IMR-90 (cell line): ENCODE measurements around the gene PLA2G2E.

Experiments used
- BHLHE40 ChIP-seq: fragments of 150-350 bp; IDR thresholded peaks from 2 replicates; pipeline ENCODE4 v1.6.1; 2016; ENCODE audit warnings: mild to moderate bottlenecking, low read depth, low read length
- CEBPB ChIP-seq: IDR thresholded peaks from 2 replicates; pipeline ENCODE4 v1.6.1; 2012; ENCODE audit warnings: low read depth, low read length, improper control_type of control experiment
- FOS ChIP-seq: fragments of 150-350 bp; IDR thresholded peaks from 2 replicates; pipeline ENCODE4 v1.6.1; 2016; ENCODE audit warnings: low read depth, low read length
- MAFK ChIP-seq: IDR thresholded peaks from 2 replicates; pipeline ENCODE4 v1.6.1; 2012; ENCODE audit warnings: low read depth, low read length, improper control_type of control experiment
- MAZ ChIP-seq: IDR thresholded peaks from 2 replicates; pipeline ENCODE4 v1.6.1; 2012; ENCODE audit warnings: low read depth, mild to moderate bottlenecking, low read length, improper control_type of control experiment, moderate library complexity, borderline replicate concordance
- POLR2A ChIP-seq: IDR thresholded peaks from 2 replicates; pipeline ENCODE4 v1.6.1; 2012; ENCODE audit warnings: mild to moderate bottlenecking, low read depth, low read length
- RAD21 ChIP-seq: IDR thresholded peaks from 2 replicates; pipeline ENCODE4 v1.6.1; 2012; ENCODE audit warnings: low read length, improper control_type of control experiment
- RCOR1 ChIP-seq: IDR thresholded peaks from 2 replicates; pipeline ENCODE4 v1.6.1; 2012; ENCODE audit warnings: mild to moderate bottlenecking, low read length, improper control_type of control experiment; ENCODE audit not compliant: insufficient replicate concordance
- RFX5 ChIP-seq: IDR thresholded peaks from 2 replicates; pipeline ENCODE4 v1.8.0; 2012; ENCODE audit warnings: low read depth, mild to moderate bottlenecking, low read length, moderate library complexity
- SMC3 ChIP-seq: fragments of 150-350 bp; IDR thresholded peaks from 2 replicates; pipeline ENCODE4 v1.6.1; 2016; ENCODE audit warnings: low read depth, mild to moderate bottlenecking, antibody characterized with exemption, low read length, moderate library complexity
- TF ChIP-seq, protein P1 (sequence below): conservative IDR thresholded peaks from 2 replicates; pipeline ENCODE4 v1.5.1; 2012; ENCODE audit warnings: mild to moderate bottlenecking, low read depth, low read length, improper control_type of control experiment
- TF ChIP-seq, protein P2 (sequence below): fragments of 150-350 bp; IDR thresholded peaks from 2 replicates; pipeline ENCODE4 v1.6.1; 2016; ENCODE audit warnings: low read depth, mild to moderate bottlenecking, low read length, moderate library complexity, borderline replicate concordance
- TF ChIP-seq, protein P3 (sequence below): fragments of 150-350 bp; IDR thresholded peaks from 2 replicates; pipeline ENCODE4 v1.6.1; 2017; ENCODE audit warnings: mild to moderate bottlenecking, antibody characterized with exemption, low read length, low read depth

DNA sequence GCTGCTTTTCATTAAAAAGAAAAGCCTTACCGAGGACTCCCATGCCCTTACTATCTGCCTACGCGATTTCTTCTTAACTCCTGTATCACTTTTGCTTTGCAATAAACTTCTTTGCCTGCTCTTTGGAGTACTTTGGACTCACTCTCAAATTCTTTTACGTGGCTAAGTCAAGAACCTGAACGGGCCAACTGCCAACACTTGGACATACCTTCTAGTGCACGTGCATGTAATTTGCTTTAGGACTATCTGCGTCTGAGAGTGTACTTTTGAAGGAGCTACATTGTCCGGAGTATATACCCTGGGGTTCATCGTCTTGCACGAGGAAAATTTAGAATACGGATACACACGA is 44.8 kb downstream of the PLA2G2E start:
- TF ChIP-seq, protein P1, sequence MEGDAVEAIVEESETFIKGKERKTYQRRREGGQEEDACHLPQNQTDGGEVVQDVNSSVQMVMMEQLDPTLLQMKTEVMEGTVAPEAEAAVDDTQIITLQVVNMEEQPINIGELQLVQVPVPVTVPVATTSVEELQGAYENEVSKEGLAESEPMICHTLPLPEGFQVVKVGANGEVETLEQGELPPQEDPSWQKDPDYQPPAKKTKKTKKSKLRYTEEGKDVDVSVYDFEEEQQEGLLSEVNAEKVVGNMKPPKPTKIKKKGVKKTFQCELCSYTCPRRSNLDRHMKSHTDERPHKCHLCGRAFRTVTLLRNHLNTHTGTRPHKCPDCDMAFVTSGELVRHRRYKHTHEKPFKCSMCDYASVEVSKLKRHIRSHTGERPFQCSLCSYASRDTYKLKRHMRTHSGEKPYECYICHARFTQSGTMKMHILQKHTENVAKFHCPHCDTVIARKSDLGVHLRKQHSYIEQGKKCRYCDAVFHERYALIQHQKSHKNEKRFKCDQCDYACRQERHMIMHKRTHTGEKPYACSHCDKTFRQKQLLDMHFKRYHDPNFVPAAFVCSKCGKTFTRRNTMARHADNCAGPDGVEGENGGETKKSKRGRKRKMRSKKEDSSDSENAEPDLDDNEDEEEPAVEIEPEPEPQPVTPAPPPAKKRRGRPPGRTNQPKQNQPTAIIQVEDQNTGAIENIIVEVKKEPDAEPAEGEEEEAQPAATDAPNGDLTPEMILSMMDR: no peak
- no peak for TF ChIP-seq POLR2A
- no peak for TF ChIP-seq MAFK
- TF ChIP-seq CEBPB: no peak
- TF ChIP-seq RAD21: no peak
- TF ChIP-seq RCOR1: no peak
- no peak for TF ChIP-seq BHLHE40
- TF ChIP-seq MAZ: no peak
- TF ChIP-seq FOS: no peak
- TF ChIP-seq, protein P2, sequence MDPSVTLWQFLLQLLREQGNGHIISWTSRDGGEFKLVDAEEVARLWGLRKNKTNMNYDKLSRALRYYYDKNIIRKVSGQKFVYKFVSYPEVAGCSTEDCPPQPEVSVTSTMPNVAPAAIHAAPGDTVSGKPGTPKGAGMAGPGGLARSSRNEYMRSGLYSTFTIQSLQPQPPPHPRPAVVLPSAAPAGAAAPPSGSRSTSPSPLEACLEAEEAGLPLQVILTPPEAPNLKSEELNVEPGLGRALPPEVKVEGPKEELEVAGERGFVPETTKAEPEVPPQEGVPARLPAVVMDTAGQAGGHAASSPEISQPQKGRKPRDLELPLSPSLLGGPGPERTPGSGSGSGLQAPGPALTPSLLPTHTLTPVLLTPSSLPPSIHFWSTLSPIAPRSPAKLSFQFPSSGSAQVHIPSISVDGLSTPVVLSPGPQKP: no peak
- no peak for TF ChIP-seq RFX5
- TF ChIP-seq, protein P3, sequence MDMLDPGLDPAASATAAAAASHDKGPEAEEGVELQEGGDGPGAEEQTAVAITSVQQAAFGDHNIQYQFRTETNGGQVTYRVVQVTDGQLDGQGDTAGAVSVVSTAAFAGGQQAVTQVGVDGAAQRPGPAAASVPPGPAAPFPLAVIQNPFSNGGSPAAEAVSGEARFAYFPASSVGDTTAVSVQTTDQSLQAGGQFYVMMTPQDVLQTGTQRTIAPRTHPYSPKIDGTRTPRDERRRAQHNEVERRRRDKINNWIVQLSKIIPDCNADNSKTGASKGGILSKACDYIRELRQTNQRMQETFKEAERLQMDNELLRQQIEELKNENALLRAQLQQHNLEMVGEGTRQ: no peak
- TF ChIP-seq SMC3: no peak
